Measurements from ENCODE around the gene COX8C.
"Not testable (repeated sequence)": the region's sequence is repeated elsewhere in the genome, so short reads cannot be mapped to it uniquely, and the experiment has no call there.

COX8C gene

DNA sequence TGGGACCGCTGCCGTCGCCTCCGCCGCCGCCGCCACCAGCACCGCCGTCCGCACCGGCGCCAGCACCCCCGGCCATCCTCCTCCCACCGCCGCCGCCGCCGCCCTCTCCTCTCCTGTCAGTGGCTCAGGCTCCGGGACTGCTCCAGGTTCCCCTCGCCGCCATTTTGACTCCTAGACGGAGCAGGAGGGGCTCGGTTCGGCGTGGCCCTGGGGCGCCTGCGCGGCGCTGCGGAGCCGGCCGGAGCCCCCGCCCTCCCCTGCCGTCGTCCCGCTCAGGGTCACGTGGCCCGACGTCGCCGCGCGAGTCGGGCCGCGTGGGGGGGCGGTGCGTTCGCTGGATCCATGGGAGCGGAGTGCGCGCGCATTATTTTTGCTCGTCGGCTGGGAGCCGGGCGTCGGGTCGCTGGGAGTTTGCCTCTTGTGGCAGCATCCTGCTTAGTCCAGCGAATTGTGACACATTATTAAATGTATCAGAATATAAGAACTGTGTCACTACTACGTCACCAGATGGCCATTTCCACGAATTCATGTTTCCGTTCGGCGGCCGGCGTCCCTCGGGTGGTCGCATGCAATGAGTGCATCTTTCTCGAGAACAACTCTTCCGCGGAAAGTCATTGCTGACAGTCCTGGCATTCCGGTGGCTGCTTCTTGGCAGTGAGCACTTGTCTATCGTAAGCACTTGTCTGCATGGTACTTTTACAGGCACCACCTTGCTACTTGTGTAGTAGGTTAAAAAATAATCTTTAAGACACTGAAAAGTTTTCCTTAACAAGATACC, 13.9 kb upstream of the COX8C start, which contains the start of gene BTBD7:
Gene BTBD7, minus strand, starts transcription at position 184 of the 778 bp plus-strand sequence. CDS start 36,985 bp downstream, outside the sequence.
- H3K27me3 ChIP-seq (ENCODE audit: insufficient read depth, low read length), result no peaks in the 10 kb centered on the region
- H3K4me3 ChIP-seq (ENCODE audit: low read depth, low read length), result peak within 1 kb of the TSS; percentile 80
- peak within 1 kb of the TSS; percentile 81 for H3K27ac ChIP-seq (ENCODE audit: low read depth, low read length)
- H3K36me3 ChIP-seq (ENCODE audit: insufficient read depth, low read length), result no peaks in the 10 kb centered on the region
- H3K4me1 ChIP-seq (ENCODE audit: control insufficient read depth, insufficient read depth, low read length, unreplicated experiment), result peaks cover 33% of the 10 kb centered on the region
- peaks cover 60% of the 10 kb centered on the region for H3K79me2 ChIP-seq (ENCODE audit: control insufficient read depth, insufficient read depth, low read length, unreplicated experiment)
- H2AFZ ChIP-seq (ENCODE audit: low read length, unreplicated experiment), result peak within 1 kb of the TSS; percentile 96

DNA sequence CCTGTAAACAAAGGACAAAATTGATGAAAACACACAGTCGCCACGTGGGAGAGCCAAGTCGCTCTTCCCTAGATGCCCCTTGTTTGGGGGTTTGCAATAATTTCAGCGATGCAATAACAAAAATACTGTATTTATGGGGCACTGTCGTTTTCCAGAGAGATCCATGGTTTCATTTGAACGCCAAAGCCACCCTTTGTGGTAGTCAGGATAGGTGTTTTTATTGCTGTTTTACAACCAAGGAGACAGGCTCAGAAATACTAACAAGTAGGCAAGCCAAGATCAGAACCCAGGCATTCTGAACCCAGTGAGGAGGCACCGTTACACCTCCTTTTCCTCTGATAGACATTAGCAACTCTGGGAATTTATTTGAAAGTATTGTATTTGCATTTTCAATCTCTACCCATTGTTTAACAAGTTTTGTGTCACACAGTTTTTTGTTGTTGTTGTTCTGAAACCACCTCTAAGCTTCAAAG, 13.3 kb upstream of the COX8C start:
- H3K27me3 ChIP-seq (ENCODE audit: insufficient read depth, low read length), result no peaks in the 10 kb centered on the region
- peaks cover 54% of the 10 kb centered on the region for H3K79me2 ChIP-seq (ENCODE audit: control insufficient read depth, insufficient read depth, low read length, unreplicated experiment)
- H3K27ac ChIP-seq (ENCODE audit: low read depth, low read length), result peak overlapping the region; percentile 81
- peak overlapping the region; percentile 73 for H2AFZ ChIP-seq (ENCODE audit: low read length, unreplicated experiment)
- H3K36me3 ChIP-seq (ENCODE audit: insufficient read depth, low read length), result no peaks in the 10 kb centered on the region
- peaks cover 33% of the 10 kb centered on the region for H3K4me1 ChIP-seq (ENCODE audit: control insufficient read depth, insufficient read depth, low read length, unreplicated experiment)
- H3K4me3 ChIP-seq (ENCODE audit: low read depth, low read length), result peak overlapping the region; percentile 80

DNA sequence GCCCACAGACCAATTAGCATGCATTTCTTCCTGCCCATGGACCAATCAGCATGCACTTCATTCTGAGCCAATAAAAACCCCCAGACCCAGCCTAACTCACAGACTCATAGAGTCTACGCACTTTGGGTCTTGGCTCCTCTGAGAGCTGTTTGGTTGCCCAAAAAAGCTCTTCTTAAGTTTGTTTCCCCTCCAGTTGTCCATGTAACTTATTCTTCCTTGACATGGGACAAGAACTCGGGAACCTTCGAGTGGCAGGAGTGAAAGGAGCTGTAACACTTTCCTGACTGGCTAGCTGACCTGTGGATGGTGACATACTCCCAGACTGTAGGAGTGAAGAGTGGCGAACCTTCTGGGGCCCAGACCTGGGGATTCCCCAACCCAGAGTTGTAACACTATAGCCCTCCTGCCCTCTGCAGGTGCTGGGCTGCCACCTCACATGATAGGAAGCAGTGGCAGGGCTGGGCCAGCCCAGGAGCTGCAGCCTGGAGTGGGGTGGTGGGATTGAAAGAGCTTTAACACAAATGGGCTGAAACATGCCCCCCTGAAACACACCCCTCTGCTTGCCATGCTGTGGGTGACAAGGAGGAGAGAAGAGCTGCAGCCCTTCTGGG, 9.7 kb upstream of the COX8C start:
- Histone ChIP-seq H2AFZ (ENCODE audit: low read length, unreplicated experiment) (no peak overlapping the region), H3K36me3 (ENCODE audit: insufficient read depth, low read length) (no peaks in the 10 kb centered on the region), H3K27ac (ENCODE audit: low read depth, low read length) (no peak overlapping the region), H3K79me2 (ENCODE audit: control insufficient read depth, insufficient read depth, low read length, unreplicated experiment) (peaks cover 18% of the 10 kb centered on the region), H3K27me3 (ENCODE audit: insufficient read depth, low read length) (no peaks in the 10 kb centered on the region), H3K4me3 (ENCODE audit: low read depth, low read length) (no peak overlapping the region), H3K4me1 (ENCODE audit: control insufficient read depth, insufficient read depth, low read length, unreplicated experiment) (peaks cover 5% of the 10 kb centered on the region)

DNA sequence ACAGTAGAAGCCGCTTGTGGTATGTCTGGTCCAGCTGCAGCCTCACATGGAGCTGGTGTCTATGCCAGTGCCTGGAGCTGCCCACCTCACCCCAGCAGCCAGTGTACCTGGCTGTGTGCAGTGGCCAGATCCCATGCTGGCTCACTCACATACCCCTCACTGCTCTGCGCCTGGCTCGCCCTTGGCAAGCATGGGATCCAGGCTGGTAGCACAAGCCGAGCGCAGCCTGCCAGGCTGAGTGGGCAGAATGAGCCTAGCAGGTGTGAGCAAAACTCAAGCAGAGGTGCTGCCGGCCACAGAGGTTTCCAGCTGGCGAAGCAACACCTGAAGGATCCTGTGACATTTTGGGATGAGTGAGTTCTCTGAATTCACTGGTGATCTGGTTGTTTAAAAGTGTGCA, 9.1 kb upstream of the COX8C start:
- no peaks in the 10 kb centered on the region for H3K36me3 ChIP-seq (ENCODE audit: insufficient read depth, low read length)
- peaks cover 5% of the 10 kb centered on the region for H3K4me1 ChIP-seq (ENCODE audit: control insufficient read depth, insufficient read depth, low read length, unreplicated experiment)
- no peak overlapping the region for H3K4me3 ChIP-seq (ENCODE audit: low read depth, low read length)
- H3K27ac ChIP-seq (ENCODE audit: low read depth, low read length), result no peak overlapping the region
- H2AFZ ChIP-seq (ENCODE audit: low read length, unreplicated experiment), result no peak overlapping the region
- H3K79me2 ChIP-seq (ENCODE audit: control insufficient read depth, insufficient read depth, low read length, unreplicated experiment), result peaks cover 13% of the 10 kb centered on the region
- no peaks in the 10 kb centered on the region for H3K27me3 ChIP-seq (ENCODE audit: insufficient read depth, low read length)

DNA sequence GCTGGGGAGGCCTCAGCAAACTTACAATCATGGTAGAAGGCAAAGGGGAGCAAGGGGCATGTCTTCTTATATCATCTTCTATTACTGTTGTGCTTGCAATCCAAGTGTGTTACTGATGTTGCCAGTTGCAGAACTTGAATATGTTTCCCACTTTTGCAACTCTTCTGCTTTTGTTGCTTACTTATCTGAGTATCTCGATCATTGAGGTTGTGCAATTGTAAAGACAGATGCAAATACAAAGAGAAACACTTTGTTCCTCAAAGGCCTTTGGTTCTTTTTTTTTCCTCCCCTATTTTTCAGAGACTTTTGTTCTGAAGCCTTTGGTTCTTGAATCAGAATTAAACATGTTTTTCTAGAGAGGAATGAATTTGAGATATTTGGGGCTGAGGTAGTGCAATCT, 3.7 kb upstream of the COX8C start:
- no peaks in the 10 kb centered on the region for H3K36me3 ChIP-seq (ENCODE audit: insufficient read depth, low read length)
- no peak overlapping the region for H3K27ac ChIP-seq (ENCODE audit: low read depth, low read length)
- no peaks in the 10 kb centered on the region for H3K79me2 ChIP-seq (ENCODE audit: control insufficient read depth, insufficient read depth, low read length, unreplicated experiment)
- no peak overlapping the region for H2AFZ ChIP-seq (ENCODE audit: low read length, unreplicated experiment)
- no peak overlapping the region for H3K4me3 ChIP-seq (ENCODE audit: low read depth, low read length)
- no peaks in the 10 kb centered on the region for H3K27me3 ChIP-seq (ENCODE audit: insufficient read depth, low read length)
- H3K4me1 ChIP-seq (ENCODE audit: control insufficient read depth, insufficient read depth, low read length, unreplicated experiment), result no peaks in the 10 kb centered on the region

DNA sequence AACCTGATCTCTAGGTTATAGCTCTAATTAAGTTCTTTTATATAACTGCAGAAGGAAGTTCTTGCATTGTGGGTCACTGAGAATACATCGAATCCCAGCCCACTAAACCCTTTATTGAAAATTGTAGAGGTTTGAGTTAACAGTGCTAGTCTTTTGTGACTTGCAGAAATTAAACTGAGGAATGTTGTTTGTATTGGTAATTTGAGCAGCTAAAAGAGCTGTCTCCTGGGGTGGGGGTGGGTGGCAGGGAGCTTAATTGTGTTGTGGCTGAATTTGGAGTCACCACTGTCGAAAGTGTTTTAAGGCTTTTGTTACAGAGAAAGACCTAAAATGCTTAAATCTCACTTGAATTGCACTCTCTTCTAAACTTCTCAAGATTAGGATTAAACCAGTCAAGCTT, 3.2 kb upstream of the COX8C start:
- H3K4me1 ChIP-seq (ENCODE audit: control insufficient read depth, insufficient read depth, low read length, unreplicated experiment), result no peaks in the 10 kb centered on the region
- H3K27me3 ChIP-seq (ENCODE audit: insufficient read depth, low read length), result no peaks in the 10 kb centered on the region
- H2AFZ ChIP-seq (ENCODE audit: low read length, unreplicated experiment), result no peak overlapping the region
- no peak overlapping the region for H3K27ac ChIP-seq (ENCODE audit: low read depth, low read length)
- no peaks in the 10 kb centered on the region for H3K79me2 ChIP-seq (ENCODE audit: control insufficient read depth, insufficient read depth, low read length, unreplicated experiment)
- no peaks in the 10 kb centered on the region for H3K36me3 ChIP-seq (ENCODE audit: insufficient read depth, low read length)
- H3K4me3 ChIP-seq (ENCODE audit: low read depth, low read length), result no peak overlapping the region

DNA sequence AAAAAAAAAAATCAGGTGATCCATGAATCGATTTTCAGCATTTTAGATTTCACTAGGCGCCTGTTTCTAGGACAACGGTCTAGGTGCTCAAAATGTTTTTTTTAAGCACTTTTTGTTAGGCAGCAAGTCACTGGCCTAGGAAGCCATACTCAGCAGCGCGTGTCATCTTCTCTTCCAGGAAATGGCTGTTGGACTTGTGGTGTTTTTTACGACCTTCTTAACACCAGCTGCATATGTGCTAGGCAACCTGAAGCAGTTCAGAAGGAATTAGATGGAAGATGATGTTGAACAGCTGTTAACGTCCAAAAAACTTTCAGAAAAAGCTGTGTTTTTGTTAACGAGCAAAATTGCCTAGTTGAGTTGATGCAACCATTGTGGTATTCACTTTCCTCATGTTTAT, 868 bp downstream of the COX8C start:
- H3K79me2 ChIP-seq (ENCODE audit: control insufficient read depth, insufficient read depth, low read length, unreplicated experiment), result no peaks in the 10 kb centered on the region
- H3K27ac ChIP-seq (ENCODE audit: low read depth, low read length), result no peak overlapping the region
- H3K36me3 ChIP-seq (ENCODE audit: insufficient read depth, low read length), result no peaks in the 10 kb centered on the region
- no peak overlapping the region for H3K4me3 ChIP-seq (ENCODE audit: low read depth, low read length)
- H3K27me3 ChIP-seq (ENCODE audit: insufficient read depth, low read length), result no peaks in the 10 kb centered on the region
- H3K4me1 ChIP-seq (ENCODE audit: control insufficient read depth, insufficient read depth, low read length, unreplicated experiment), result no peaks in the 10 kb centered on the region
- no peak overlapping the region for H2AFZ ChIP-seq (ENCODE audit: low read length, unreplicated experiment)

DNA sequence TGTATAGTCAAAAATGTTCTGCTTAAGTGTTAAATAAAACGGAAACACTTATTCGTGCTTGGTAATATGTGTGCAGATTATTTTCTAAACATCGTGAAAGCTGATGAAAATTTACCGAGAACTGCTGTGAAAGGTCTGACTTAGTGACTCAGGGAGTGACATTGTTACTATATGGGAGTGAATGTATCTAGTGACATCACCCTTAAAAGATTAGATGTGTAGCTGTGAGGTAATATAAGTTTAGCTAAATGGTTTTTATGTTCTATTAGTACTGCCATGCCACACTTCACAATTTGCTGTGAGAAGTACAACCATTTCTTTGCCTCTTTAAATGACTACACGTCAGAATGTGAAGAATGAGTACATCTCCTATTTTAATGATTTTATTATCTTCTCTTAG, 1.3 kb downstream of the COX8C start:
- no peak overlapping the region for H2AFZ ChIP-seq (ENCODE audit: low read length, unreplicated experiment)

DNA sequence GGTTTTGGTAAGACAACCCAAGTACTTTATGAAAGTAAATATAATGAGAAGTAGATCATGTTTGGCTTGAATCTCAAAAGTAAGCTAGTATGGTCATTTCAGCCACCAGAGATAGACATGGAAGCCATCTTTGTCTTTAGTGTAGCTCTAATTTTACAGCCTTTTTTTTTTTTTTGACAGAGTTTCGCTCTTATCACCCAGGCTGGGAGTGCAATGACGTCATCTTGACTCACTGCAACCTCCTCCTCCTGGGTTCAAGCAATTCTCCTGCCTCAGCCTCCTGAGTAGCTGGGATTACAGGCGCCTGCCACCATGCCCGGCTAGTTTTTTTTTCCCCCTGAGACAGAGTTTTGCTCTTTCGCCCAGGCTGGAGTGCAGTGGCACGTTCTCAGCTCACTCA, 7.9 kb downstream of the COX8C start:
- H3K79me2 ChIP-seq (ENCODE audit: control insufficient read depth, insufficient read depth, low read length, unreplicated experiment); H3K4me3 ChIP-seq (ENCODE audit: low read depth, low read length); H3K4me1 ChIP-seq (ENCODE audit: control insufficient read depth, insufficient read depth, low read length, unreplicated experiment); H2AFZ ChIP-seq (ENCODE audit: low read length, unreplicated experiment); H3K27me3 ChIP-seq (ENCODE audit: insufficient read depth, low read length); H3K27ac ChIP-seq (ENCODE audit: low read depth, low read length); H3K36me3 ChIP-seq (ENCODE audit: insufficient read depth, low read length): not testable (repeated sequence)

More for the DNA sequence above, 1.3 kb downstream of the COX8C start:
- Histone ChIP-seq H3K79me2 (ENCODE audit: control insufficient read depth, insufficient read depth, low read length, unreplicated experiment) (no peaks in the 10 kb centered on the region), H3K4me3 (ENCODE audit: low read depth, low read length) (no peak overlapping the region), H3K27me3 (ENCODE audit: insufficient read depth, low read length) (no peaks in the 10 kb centered on the region), H3K27ac (ENCODE audit: low read depth, low read length) (no peak overlapping the region), H3K4me1 (ENCODE audit: control insufficient read depth, insufficient read depth, low read length, unreplicated experiment) (no peaks in the 10 kb centered on the region), H3K36me3 (ENCODE audit: insufficient read depth, low read length) (no peaks in the 10 kb centered on the region)

DNA sequence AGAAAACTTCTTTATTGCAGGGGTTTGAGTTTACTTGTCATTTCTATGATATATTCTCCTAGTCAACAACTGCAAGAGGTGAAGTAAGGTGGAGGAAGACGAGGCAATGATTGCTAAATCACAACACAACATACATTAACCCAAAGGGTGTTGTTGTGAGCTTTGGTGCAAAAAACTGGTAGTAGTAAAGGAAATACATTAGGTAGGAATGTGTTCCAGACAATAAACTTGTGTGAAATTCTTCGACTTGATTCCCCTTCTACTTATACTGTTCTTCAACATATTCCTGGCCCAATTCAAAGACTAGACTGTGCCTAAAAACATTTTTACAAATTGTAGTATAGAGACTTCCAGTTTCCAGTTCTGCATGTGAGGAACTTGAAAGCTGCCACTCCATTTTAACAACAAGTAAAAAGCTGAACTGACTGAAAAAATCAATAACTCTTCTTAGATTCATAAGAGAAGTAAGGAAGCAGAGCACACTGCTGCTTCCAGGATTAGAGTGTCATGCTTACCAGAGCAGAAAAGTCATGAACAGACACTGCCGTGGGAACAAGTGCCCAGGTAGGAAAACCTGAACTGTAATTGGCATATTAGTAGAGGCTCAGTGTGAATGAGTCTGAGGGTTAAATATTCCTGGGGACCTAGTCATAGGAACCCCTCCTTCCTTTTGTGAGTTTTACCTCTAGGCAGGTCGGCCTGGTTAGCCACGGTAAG, 22.2 kb downstream of the COX8C start:
- H3K36me3 ChIP-seq (ENCODE audit: insufficient read depth, low read length), result no peaks in the 10 kb centered on the region
- peaks cover 28% of the 10 kb centered on the region for H3K27me3 ChIP-seq (ENCODE audit: insufficient read depth, low read length)
- H3K4me1 ChIP-seq (ENCODE audit: control insufficient read depth, insufficient read depth, low read length, unreplicated experiment), result no peaks in the 10 kb centered on the region
- H3K79me2 ChIP-seq (ENCODE audit: control insufficient read depth, insufficient read depth, low read length, unreplicated experiment), result no peaks in the 10 kb centered on the region
- H2AFZ ChIP-seq (ENCODE audit: low read length, unreplicated experiment), result no peak overlapping the region
- H3K27ac ChIP-seq (ENCODE audit: low read depth, low read length), result no peak overlapping the region
- no peak overlapping the region for H3K4me3 ChIP-seq (ENCODE audit: low read depth, low read length)

Measured in ACC112 (cell line).